Raji (cell line): ENCODE results near the gene PDZD2.

Experiments
- POLR2A ChIP-seq: IDR thresholded peaks from 2 replicates; pipeline ENCODE4 v1.6.1; 2011; ENCODE audit warnings: low read depth, low read length, control low read depth; ENCODE audit not compliant: insufficient read depth

PDZD2 gene

DNA sequence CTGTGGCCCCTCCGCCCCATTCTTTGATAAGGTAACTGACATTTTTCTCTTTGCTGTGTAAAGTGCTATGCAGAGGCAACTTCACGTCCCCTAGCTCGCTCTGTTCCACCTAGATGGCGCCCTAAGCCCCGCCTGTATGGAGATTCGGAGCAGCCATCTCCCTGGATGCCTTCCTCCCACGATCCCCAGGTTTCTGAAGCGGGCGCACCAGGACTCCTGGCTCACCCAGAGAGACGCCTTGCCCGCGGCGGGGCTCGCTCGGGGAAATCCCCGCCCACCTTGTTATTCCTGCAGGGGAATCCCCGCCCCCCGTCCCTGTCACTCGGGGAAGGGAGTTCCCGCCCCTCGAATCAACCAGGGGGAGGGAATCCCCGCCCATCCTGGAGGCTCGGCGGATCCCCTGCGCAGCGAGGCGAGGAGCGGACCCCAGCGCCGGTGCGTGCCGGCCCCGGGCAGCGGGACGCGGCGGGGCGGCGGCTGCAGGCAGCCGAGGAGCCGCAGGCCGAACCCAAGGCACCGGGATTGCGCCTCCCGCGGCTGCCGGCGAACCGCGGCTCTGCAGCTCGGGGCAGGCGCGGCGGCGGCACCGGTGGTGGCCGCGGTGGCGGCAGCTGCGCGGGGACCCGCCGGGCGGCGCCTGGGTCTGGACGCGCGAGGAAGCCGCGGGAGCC lies at the start of gene PDZD2:
Gene PDZD2, plus strand, starts transcription at position 384 of the 671 bp plus-strand sequence.
- TF ChIP-seq POLR2A: no peak

DNA sequence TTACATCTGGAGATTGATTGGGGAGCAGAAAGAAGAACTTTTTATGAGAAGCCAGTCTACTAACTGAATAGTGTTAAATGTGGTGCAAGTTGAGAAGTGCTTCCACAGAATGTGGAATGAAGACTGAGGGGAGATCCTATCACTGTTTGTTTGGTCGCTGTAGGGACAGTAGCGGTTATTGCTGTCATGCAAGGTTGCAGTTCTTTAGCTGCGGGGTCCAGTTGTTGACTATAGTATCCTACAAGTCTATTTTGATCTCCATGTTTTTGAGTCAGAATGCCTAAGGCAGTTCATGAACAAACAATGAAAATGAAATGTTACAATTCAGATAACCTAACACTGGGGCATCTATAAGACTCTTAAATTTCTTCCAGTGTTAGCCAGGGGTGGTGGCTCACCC lies 45.3 kb upstream of the PDZD2 start:
- no peak for TF ChIP-seq POLR2A

DNA sequence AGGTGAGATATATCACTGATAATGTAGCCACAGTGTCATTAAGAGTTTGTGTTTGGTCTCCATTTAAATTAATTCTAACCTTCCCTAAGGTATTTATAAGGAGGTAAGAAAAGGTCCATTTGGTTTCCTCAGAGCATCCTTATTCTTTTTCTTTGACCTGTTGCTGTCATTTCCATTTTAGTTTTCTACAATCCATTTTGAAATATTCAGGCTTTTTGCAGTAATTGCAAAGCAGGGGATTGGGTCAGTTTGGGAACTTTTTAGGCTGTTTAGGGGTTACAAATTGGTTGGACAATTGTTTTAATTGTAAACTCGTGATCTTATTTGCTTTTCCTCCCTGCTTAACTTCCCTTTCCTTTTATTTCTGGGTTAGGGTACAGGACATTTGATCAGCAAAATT lies 42.6 kb upstream of the PDZD2 start:
- no peak for TF ChIP-seq POLR2A

DNA sequence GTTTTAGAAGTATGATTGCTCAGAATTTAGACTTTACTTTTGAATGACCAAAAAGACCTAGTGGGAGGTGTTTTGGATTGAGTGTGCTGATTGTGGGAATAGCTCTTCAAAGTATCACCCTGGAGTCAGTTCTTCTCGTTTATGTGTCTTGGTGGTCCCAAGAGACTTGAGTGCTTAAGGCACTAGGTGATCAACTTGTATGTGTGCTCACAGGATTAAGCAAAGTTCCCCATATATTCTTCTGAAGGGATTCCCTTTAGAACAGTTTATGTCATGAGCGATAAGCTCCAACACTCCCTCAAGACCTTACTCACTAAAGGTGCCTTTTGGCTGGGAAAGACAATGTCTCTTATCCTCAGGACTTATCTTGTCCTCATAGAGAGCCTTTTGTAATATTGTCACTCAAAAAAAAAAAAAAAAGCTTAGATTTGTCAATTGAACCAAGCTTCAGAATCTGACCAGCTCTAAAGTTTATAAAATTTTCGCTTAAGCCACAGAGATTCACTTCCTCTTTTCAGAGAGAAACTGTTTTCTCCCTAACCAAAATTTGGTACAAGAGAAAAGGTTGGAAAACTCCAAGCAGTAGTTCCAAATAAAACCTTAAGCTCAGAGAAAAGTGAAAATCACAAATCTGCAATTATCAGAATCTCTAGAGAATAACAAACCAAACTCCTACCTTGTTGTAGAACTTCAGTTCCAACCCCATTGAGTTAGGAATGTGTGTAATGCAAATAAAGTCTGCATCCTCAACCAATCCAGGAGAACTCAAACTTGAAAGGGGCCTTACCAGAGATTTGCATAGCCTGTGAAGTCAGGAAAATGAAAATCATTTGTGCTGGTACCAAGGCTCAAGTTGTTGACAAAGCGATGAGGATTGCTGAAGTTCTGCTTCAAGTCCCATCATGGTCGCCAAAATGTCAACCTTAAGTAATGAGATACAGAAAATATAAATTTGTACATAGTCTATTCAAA lies 40.0 kb upstream of the PDZD2 start:
- TF ChIP-seq POLR2A: no peak

DNA sequence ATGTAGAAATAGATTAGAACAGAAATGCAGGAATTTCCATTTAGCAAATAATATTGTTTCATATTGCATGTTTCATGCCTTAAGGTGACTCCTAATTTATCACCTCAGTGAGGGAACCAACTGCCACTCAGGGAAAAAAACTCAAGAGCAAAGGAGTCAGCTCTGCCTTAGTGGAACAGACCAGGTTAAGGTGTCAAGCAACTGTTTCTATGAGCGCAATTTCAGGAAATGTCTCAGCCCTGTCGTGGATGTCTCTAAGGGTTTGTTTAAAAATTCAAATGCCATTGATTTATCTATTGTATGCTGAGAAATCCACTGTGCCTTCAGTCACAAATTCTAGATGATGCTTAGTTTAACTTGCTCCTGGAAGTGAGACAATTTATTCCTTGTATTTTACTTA lies 34.7 kb upstream of the PDZD2 start:
- no peak for TF ChIP-seq POLR2A

DNA sequence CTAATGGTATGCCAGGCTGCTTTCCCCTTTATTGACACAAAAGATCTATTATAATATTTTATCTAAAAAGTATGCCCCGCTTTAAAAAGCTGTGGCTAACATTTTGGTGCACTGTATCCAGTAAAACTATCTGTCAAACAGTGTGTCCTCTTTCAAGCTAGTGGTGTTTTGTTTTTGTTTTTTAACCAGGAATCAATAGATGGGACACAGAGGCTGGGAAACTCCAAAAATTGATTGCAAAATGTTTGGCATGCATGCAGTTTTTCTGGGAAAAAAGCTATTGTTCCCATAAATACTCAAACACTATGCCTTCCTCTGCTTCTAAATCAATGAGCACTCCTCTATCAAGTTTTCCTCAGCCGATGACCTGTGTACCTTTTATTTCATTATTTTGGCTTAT lies 34.3 kb upstream of the PDZD2 start:
- TF ChIP-seq POLR2A: no peak

DNA sequence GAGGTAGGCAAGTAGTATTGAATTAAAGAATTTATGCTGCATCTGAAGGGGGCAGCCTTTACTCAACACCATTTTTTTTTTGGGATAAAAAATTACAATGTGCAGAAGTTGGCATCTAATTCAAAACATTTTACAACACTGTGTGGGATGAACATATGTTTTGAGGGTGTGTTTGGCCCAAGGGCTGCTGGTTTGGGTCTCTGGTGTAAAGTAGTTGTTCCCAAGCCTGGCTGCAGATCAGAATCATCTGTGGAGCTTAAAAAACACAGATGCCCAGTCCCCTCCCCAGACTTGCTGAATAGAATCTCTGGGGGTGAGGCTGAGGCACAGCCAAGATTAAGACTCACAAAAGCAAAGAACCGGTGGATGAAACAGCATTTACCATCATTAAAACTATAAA lies 33.0 kb upstream of the PDZD2 start:
- no peak for TF ChIP-seq POLR2A

DNA sequence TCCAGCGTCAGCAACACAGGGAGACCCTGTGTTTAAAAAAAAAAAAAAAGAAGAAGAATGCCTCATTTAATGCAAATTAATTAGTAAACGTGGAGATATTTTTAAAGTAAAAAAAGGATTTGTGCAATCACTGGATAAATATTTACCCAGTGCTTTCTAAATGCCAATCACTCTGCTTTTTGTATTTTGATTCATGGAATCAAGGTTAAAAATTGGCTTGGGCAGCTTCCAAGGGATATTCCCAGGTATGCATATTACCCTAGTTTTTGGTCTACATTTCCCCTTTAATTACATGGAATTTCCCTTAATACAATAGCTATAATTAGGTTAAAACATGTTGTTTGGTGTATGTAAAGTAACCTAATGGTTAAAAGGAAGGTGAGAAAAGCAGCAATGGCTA lies 31.4 kb upstream of the PDZD2 start:
- no peak for TF ChIP-seq POLR2A

DNA sequence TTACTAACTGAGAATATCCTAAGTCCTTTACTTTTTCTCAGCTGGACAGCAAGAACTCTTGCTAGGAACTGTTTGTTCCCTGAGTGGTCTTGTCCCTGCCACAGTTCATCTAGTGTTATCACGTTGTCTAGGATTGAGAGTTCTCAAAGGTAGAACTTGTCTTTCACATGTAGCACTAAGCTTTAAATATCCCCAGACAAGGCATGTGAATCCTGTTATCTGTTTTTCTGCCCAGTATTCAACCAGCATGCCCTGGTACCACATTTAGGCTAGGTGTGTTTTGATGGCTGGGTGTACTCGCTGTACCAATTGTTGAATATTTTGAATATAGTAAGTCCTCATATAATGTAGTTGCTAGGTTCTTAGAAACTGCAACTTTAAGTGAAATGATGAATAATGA lies 27.9 kb upstream of the PDZD2 start:
- TF ChIP-seq POLR2A: no peak

DNA sequence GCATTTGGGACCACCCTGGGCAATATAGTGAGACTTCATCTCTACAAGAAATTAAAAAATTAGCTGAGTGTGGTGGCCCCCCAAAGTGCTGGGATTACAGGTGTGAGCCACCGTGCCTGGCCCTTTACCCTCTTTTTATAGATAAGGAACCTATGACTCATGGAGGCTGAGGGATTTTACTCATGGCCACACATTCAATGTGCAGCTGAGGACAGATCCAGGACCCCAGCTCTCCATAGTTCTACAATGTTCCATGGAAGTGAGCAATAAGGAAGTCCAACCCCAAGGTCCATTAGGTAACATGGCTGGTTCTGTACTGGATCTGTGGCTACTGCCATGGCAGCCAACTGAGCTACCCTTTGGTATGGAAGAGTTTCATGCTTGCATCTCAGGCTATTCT lies 25.3 kb upstream of the PDZD2 start:
- no peak for TF ChIP-seq POLR2A

DNA sequence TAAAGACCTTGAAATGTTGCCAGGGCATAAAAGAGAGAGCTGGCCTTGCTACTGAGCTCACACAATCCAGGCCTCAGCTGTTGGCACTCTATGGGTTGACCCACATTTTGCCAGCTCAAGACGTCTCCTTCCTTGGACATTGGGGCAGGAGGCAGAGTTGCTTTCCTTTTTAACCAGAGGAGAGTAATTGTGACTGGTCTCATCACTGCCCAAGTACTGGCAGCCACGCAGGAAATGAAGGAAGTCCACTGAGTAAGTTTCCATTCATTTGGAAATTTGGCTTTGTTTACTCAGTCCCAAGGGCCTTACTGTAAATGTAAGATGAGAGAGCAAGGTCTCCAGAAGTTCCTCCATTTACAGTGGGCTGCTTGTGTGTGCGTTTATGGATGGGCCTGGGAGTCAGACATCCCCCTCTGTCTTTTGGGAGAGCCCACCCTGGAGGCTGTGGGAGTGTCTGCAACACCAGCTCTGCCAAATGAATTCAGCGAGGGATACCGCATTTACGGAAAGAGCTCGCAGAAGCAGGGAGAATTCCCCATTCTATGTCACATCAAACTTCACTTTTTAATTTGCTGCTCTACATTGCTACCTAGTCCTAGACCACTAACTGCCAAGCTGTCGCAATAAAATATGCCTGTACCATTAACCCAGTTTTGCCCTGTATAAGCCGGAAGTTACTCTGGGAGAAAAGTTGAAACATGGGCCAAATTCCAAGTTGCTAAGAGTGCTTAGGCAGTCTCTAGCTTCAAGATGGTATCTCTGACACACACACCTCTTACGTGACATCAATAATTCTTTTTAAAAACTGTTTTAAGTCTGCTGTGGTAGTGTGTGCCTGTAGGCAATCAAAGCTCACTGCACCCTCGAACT lies 24.5 kb upstream of the PDZD2 start:
- no peak for TF ChIP-seq POLR2A

DNA sequence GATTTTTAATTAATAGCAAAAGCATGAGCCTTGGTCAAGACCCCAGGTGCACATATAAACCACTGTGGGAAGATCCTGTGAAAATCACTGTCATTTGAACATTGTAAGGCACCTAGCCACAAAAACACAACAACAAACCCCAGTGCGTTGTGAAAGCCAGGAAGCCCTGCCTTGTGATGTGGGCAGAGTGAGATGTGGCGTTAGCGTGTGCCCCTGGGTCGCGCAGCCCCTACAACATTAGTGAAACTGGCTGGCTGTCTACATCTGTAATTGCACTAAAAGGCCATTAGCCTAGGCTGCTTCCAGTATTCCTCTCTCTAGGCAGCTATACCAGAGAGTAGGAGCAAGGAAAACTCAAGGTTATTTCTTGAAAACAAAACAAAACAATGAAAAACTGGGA lies 21.1 kb upstream of the PDZD2 start:
- no peak for TF ChIP-seq POLR2A

DNA sequence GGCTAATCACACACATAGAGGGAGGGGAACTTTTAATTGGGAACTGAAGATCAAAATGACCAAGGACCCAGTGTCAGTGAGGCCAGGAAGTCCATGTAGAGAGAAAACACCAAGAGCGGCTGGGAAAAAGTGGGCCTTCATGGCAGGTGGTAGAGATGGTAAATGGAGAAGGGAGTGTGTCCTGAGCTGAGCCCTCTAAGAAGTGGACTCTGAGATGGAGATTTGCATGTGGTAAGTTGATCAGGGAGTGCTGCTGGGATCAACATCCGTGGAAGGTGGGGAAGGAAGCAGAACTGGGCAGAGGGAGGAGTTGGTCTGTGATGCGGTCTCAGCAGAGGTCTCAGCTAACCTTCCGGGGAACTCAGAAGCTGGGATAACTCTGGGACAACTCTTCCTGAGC lies 18.9 kb upstream of the PDZD2 start:
- no peak for TF ChIP-seq POLR2A

DNA sequence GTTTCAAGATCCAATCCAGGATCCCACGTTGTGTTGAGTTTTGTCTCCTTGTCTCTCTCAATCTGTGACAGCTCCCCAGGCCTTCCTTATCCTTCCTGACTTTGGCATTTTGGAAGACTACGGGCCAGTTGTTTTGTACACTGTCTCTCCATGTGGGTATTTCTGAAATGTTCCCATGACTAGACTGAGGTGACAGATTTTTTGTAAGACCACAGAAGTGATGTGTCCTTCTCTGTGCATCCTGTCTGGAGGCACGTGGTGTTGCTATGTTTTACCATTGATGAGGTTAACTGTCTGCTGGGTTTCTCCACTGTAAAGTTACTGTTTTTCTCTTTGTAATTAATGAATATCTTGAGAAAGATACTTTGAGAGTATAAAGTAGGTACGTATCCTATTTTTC lies 15.7 kb upstream of the PDZD2 start:
- no peak for TF ChIP-seq POLR2A

DNA sequence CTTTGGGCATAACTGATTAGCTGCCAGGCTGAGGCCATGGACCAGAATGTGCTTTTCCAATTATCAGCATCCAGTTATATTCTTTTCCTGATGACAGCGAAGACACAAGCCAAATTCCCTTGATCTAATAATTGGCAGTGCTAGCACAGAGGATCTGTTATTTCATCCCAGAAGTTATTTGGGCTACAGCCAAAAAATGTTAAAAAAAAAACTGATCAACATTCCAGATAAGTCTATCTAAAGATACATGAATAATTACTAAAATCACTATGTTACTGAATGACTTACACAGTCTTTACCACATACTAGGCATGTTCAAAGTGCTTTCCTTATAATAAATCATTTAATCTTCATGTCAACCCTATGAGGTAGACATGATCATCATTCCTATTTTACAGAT lies 13.5 kb upstream of the PDZD2 start:
- no peak for TF ChIP-seq POLR2A

DNA sequence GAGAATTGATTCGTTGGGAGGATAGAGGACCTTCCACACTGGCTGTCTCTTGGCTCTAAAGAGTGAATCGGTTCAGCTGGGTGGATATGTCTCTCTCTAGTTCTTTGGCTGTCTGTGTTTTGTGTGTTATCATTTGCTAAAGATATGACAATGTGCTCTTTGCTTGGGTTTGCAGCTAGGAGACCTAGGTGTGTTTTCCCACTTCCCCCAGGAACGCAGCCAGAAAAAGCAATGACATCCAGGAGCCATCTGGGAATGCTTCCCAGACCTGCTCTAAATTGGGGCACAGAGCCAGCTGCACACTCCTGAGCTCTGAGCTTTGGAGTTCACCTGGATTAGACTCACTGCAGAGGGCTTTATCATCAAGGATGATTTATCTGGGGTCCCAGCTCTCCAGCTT lies 12.8 kb upstream of the PDZD2 start:
- TF ChIP-seq POLR2A: no peak

DNA sequence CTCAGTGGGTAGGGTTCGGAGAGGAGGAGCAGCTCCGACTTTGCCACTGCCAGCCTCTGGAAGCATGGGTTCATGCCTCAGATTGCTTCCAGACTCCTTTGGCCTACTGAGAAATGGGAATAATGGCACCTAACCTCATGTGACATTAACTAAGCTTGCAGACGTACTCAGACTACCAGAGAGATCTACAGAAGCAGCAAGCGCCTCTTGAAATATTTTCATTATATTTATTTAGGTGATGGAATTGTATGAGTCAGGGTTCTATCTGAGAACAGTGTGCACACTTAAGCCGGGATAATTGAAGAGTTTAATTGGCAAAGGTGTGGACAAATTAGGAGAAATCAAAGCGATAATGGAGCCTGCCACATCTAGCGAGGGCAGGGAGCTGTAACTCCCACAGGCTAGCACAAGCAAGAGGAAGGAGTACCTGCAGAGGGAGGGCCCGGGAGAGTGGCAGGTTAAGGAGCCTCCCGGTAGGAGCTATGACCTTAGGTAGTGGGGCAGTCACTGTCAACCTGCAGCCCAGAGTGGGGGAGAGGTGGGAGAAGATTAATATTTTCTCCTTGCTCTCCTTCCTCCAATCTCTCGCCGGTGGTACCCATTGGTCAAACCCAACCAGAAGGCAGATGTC lies 12.2 kb upstream of the PDZD2 start:
- no peak for TF ChIP-seq POLR2A
